Left ventricle myocardium inferior (tissue), 1 donor: ENCODE results near the gene TEDC2. TPM values are rescaled to one million over a fixed set of nuclear protein-coding genes. Genes with fewer than 3 reads are reported as not detected.

Source experiments
- DNase-seq: peaks from one replicate; pipeline ENCODE4 v3.0.0-alpha.2; 2020
- H3K27ac ChIP-seq: fragments of 200-600 bp; replicated peaks from 2 replicates; pipeline ENCODE4 v1.8.0; 2021
- H3K27me3 ChIP-seq: fragments of 200-600 bp; 2 replicates; pipeline ENCODE4 v1.8.0; 2021; ENCODE audit warnings: low read depth
- H3K36me3 ChIP-seq: fragments of 200-600 bp; 2 replicates; pipeline ENCODE4 v1.8.0; 2021
- H3K4me1 ChIP-seq: fragments of 200-600 bp; 2 replicates; pipeline ENCODE4 v1.8.0; 2021
- H3K4me3 ChIP-seq: fragments of 200-600 bp; 2 replicates; pipeline ENCODE4 v1.8.0; 2021; ENCODE audit warnings: mild to moderate bottlenecking, moderate library complexity
- H3K9me3 ChIP-seq: fragments of 200-600 bp; replicated peaks from 2 replicates; pipeline ENCODE4 v1.8.0; 2021
- intact Hi-C: fragments of 100-400 bp; cut with micrococcal nuclease; formaldehyde crosslinking; loops from one replicate; pipeline ENCODE4 v1.11.0; 2022
- total RNA-seq: library from RNA; stranded (reverse); fragmentation: NEBNext Ultra II Directional; extraction: Animal tissue kit (Norgen Biotek cat#: 25700); gene quantifications from one replicate; pipeline ENCODE4 v1.2.1, GENCODE V29; 2021
- TF ChIP-seq, protein P1 (sequence below): fragments of 200-600 bp; IDR thresholded peaks from 2 replicates; pipeline ENCODE4 v1.8.0; 2021; ENCODE audit warnings: antibody characterized with exemption, mild to moderate bottlenecking, borderline replicate concordance
- donor health status: DM: no; HTN: yes; CAD: no; lungs with severe emphysema.

TEDC2 gene
- total RNA-seq, 1 donor from 2014 or later, result 1.3 TPM

GRCh38 chr16:2473446-2473926 is 13.6 kb downstream of the TEDC2 start:
- Histone ChIP-seq H3K36me3 (no peaks in the 10 kb centered on the region), H3K27me3 (peaks cover 49% of the 10 kb centered on the region), H3K9me3 (no peaks in the 10 kb centered on the region), H3K4me3 (peak overlapping the region; percentile 79), H3K27ac (no peak overlapping the region), H3K4me1 (peaks cover 69% of the 10 kb centered on the region)
- intact Hi-C loops, result no loop called here
- DNase-seq, result no peak
- TF ChIP-seq, protein P1, sequence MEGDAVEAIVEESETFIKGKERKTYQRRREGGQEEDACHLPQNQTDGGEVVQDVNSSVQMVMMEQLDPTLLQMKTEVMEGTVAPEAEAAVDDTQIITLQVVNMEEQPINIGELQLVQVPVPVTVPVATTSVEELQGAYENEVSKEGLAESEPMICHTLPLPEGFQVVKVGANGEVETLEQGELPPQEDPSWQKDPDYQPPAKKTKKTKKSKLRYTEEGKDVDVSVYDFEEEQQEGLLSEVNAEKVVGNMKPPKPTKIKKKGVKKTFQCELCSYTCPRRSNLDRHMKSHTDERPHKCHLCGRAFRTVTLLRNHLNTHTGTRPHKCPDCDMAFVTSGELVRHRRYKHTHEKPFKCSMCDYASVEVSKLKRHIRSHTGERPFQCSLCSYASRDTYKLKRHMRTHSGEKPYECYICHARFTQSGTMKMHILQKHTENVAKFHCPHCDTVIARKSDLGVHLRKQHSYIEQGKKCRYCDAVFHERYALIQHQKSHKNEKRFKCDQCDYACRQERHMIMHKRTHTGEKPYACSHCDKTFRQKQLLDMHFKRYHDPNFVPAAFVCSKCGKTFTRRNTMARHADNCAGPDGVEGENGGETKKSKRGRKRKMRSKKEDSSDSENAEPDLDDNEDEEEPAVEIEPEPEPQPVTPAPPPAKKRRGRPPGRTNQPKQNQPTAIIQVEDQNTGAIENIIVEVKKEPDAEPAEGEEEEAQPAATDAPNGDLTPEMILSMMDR, result no peak

GRCh38 chr16:2473999-2474876 is 14.3 kb downstream of the TEDC2 start:
- intact Hi-C loops, result no loop called here
- H3K27me3 ChIP-seq, result peaks cover 44% of the 10 kb centered on the region
- DNase-seq, result peak; percentile 56
- TF ChIP-seq, protein P1, result peak; percentile 56
- no peaks in the 10 kb centered on the region for H3K9me3 ChIP-seq
- H3K4me3 ChIP-seq, result peak overlapping the region; percentile 79
- peaks cover 62% of the 10 kb centered on the region for H3K4me1 ChIP-seq
- H3K36me3 ChIP-seq, result no peaks in the 10 kb centered on the region
- H3K27ac ChIP-seq, result peak overlapping the region; percentile 91

DNA sequence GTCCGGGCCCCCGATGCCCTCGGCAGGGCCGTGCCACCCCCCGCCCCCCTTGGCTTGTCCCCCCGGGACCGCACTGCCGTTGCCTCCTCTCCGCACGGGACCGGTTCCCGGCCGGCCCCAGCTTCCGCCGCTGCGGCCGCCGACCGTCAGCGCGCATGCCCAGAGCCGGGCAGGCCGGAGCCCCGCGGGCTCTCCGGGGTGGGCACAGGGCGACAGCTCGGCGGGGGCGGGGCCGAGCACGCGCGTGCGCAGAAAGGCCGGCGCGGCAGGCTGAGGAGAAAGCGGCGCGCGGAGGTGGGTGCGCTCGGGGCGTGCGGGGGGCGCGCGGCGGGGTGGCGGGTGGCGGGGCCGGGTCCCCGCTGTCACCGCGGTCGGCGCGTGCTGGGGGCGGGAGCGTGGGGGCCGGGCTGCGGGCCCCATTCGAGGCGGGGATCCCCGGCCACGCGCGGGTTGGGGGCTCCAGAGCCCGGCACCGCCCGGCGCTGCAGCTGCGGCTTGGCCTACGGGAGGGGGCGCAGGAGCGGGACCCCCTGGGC is 15.0 kb downstream of the TEDC2 start, which contains the start of gene TBC1D24:
Gene TBC1D24 (plus strand): TSS at position 251 of the 536 bp plus-strand sequence. CDS start 21,022 bp downstream, outside the sequence.
- Histone ChIP-seq H3K9me3 (no peaks in the 10 kb centered on the region), H3K27me3 (peaks cover 37% of the 10 kb centered on the region), H3K4me1 (peaks cover 55% of the 10 kb centered on the region), H3K4me3 (peak within 1 kb of the TSS; percentile 79), H3K36me3 (no peaks in the 10 kb centered on the region), H3K27ac (peak within 1 kb of the TSS; percentile 91)
- TF ChIP-seq, protein P1, result no peak
- intact Hi-C loops, result no loop called here
- peak; percentile 88 for DNase-seq

DNA sequence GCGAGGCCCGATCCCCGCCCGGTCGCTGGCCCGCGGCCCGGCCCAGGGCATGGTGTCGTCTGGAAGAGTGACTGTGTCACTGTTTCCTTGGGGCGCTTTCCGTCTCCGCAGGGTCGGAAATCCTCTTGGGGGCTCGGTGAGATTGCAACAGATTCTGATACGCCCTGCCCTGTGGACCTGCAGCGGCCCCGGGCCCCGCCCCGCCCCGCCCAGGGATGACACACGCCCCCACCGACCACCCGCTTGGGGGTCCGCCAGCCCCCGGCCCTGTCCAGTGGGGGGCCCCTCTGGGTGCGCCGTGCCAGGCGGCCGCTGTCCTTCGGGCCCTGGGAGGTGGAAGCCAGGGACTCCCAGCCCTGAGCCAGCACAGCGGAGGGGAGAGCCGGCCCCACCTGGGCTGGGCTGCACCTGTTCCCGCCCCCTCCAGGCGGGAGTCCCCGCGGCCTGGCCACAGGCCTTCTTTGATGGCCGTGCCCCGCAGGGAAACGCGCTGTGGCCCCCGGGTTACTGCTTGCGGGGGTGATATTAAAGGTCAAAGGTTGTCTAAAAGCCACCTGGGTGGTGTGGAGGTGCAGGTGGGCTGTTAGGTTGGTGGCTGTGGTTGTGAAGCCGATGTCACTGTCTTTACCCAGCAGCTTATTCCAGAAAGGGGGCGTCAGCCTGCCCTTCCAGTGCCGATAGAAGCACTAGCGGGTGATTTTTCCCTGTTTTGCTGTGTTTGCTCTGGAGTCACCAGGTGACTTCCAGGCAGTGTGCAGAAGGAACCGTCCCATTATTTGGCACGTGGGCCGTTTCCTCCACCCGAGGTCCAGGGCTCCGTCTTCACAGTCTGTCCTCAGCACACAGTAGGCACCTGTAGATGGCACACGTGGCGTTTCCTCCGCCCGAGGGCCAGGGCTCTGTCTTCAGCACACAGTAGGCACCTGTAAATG is 15.8 kb downstream of the TEDC2 start:
- intact Hi-C loops, result no loop called here
- Histone ChIP-seq H3K4me3 (peak overlapping the region; percentile 79), H3K9me3 (no peaks in the 10 kb centered on the region), H3K27ac (peak overlapping the region; percentile 91), H3K4me1 (peaks cover 49% of the 10 kb centered on the region), H3K36me3 (no peaks in the 10 kb centered on the region), H3K27me3 (peaks cover 30% of the 10 kb centered on the region)
- DNase-seq, result no peak
- TF ChIP-seq, protein P1, result no peak

- Histone ChIP-seq H3K4me3 (peak overlapping the region; percentile 79), H3K9me3 (no peaks in the 10 kb centered on the region), H3K27me3 (peaks cover 23% of the 10 kb centered on the region), H3K27ac (no peak overlapping the region), H3K4me1 (peaks cover 42% of the 10 kb centered on the region), H3K36me3 (no peaks in the 10 kb centered on the region)
- TF ChIP-seq, protein P1, result no peak
- DNase-seq, result no peak
- intact Hi-C loops, result no loop called here
Measured at GRCh38 chr16:2476345-2476720, 16.4 kb downstream of the TEDC2 start.
